Measurements from ENCODE around the gene NUP93.
"Not testable (repeated sequence)": the region's sequence is repeated elsewhere in the genome, so short reads cannot be mapped to it uniquely, and the experiment has no call there.

Gene NUP93

DNA sequence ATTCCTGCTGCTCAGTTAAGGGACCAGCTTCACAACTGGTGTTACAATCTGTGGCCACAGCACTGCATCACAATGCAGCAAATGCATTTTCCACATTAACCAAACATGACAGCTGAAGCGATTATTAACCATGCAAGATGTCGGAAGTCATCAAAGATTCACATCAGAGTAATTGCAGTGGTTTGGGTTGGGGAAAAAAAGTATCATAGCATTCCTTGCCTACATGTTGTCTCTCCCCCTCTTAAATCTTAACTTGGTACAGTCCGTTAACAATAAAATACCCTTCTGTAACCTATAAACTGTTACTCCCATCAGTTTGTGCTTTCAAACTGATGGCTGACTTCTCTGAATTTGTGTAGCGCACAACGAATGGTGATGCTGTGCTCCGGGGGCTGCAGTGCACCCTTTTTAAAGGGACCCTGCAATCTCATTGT is 51.6 kb downstream of the NUP93 start:
- no peak for DNase-seq

DNA sequence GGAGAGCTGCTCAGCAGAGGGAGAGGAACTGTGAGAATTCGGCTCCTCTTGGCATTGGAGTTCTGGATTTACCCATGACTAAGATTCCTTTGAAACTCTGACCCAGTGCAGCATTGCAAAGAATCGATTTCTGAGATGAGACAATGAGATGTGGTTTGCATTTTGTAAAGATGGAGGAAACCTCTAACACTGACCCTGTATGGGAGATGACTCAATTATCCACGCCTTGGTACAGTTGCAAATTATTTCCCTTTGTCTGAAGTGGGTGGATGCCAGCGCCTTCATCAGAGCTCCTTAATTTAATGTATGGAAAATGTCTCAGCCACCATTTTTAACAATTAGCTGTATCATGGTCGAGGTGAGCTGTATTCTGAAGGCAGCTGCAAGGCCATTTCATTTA is 53.4 kb downstream of the NUP93 start:
- DNase-seq: no peak

DNA sequence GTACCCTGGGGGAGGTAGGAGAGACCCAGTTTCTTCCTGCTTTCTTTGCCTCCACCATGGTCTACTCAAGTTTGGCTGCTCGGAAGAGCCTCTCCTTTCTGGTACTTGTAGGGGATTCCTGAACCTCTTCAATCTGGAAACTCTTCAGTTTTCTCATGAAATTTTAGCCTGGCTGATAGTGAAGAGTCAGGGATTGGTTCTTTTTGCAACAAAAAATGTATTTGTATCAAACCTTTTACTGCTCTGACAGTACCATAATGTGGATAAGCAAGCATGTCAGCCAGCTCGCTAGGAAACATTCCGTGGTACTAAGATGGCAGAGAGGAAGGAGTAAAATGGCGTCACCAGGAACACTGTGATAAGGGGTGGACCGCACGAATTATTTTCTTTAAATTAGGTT is 55.4 kb downstream of the NUP93 start:
- DNase-seq: no peak

DNA sequence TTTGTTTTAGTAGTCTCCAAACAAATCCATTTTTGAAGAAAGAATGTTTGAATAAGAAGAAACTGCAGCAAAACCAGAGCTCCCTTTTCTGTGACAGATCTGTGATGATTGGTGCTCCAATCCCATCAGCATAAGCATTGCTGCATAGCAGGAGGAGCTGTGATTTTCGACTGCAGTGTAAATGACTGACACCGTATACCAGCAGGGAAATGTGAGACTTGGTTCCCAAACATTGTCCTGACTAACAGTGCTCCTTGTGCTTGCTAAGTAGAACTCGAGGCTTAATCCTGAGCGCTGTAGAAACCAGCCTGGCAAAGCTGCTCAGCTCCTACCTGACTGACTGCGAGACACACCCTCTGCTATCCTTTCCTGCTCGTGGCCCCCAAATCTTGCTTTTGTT is 57.2 kb downstream of the NUP93 start:
- DNase-seq: no peak

DNA sequence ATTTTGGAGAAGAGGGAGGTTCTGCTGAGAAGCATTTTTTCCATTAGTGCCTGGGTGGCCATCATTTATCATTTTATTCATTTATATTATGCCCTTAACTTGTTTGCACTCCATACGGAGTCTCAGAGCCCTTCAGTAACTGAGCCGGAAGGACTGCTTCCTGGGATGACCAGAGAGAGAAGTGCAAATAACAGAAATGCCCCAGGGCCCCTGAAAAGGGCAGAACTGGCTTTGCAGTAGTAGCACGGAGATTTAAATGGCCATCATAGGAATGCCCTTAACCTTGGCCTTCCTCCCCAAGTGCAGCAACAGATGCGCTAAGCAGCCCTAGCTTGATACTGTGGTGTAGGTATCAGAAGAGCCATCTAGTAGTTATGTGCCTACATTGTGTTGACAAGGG is 58.5 kb downstream of the NUP93 start:
- no peak for DNase-seq

DNA sequence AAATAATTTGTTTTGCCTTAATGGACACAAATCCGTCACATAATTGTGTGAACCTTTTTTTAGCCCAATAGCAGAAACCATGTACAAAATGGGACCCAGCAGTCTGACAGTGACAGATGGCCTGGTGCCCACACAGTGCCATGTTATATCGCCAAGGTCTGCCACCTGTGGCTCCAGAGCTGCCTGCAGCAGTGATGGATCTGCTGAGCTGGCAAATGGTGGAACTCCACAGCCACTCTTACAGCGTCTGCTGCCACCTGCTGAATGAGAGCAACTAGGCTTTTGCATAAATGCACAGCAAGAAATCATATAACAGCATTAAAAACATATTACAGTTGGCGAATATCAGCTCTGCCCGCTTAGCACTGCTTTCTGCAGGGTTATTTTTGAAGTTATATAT is 59.4 kb downstream of the NUP93 start:
- DNase-seq: no peak

DNA sequence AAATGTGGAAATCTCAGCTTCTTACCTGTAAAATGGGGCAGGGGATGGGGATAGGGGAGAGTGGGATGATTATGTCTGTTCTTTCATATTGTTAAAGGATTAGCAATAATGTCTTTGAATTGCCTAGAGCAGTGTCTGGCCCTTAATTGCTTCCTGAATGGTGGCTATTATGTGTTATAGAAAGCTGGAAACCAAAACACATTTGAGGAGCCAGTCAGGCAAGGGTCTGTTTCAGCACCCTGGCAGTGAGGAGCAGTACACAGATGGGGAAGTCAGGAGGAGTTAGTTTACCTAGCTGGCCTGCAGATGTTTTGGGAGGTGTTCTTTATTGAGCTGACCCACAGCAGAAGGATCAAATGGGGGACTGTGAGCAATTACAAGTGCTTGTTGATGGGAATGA is 63.0 kb downstream of the NUP93 start:
- DNase-seq: no peak

DNA sequence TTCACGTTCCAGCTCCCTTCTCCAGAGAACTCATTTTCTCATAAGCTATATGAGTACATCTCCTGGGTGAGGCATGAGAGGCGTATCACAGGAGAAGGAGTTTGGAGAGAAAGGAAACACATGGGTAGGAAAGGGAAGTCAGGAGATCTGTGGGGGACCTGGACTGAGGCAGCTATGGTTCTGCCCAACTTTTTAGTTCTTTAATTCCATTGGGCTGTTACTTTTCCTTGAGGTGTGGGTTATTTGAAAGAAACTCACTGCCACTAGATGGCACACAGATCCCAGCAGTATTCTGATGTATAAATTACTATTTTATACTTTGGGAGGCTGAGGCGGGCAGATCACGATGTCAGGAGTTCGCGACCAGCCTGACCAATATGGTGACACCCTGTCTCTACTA is 63.6 kb downstream of the NUP93 start:
- no peak for DNase-seq

DNA sequence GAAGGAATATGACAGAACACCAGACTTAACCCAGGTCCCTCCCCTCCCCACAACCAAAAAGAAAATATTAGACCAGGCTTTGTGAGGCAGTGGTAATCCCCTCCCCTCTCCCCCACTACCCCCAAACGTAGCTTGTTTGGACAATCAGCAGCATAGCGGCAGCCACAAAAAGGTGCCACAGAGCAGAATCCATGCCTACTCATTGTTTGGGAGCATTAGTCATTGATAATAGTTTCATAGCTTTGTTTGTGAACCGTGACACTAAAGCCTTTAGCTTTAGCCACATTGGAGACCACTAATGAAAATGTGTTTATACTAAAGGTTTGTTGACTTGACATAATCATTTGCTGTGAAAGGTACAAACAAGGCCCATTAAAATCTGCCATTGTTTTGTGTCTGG is 65.1 kb downstream of the NUP93 start:
- DNase-seq: no peak

DNA sequence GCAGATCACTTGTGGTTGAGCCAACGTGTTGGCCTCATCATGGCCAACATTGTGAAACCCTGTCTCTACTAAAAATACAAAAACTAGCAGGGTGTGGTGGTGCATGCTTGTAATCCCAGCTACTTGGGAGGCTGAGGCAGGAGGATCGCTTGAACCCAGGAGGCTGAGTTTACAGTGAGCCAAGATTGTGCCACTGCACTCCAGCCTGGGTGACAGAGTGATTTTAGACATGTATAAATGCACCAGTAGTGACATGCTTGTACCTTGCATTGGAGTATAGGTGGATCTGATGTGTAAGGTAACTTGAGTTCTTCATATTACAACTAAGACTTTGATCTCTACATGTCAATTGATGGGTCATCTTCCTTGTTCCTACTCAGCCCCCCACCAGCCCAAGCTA is 67.1 kb downstream of the NUP93 start:
- DNase-seq: not testable (repeated sequence)

DNA sequence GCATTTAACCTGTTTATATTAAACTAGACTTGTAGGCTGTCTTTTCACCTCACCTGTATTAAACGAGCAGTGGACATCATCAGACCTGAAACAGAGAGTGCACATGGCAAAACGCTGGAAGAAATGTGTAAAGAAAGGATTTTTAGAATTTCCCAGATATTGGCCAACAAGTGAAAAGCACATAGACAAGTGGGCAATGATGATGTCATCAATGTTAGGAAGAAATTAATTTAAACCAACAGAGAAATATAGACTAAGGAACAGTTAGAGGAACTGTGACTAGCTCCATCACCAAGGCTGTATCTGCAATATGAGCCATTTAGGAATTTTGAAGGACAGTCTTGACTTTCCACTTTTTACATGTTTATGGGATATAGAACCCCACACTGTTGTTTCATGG is 67.9 kb downstream of the NUP93 start:
- DNase-seq: no peak

DNA sequence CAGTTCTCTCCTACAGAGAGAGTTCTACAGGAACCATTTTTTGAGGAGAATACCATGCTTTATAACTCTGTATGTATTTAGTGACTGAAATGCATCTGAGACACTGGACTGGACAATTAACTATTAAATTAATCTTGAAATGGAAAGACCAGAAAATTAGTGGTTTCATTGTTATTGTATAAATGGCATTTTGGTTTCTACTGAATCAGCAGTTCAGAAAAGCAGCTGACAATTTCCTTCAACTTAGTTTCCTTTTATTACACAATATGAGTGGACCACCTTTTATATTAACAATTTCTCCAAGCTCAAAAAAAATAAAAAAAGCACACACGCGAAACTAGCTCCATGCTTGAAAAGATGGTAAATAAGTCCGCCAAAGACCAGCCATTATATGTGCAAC is 69.0 kb downstream of the NUP93 start:
- no peak for DNase-seq

DNA sequence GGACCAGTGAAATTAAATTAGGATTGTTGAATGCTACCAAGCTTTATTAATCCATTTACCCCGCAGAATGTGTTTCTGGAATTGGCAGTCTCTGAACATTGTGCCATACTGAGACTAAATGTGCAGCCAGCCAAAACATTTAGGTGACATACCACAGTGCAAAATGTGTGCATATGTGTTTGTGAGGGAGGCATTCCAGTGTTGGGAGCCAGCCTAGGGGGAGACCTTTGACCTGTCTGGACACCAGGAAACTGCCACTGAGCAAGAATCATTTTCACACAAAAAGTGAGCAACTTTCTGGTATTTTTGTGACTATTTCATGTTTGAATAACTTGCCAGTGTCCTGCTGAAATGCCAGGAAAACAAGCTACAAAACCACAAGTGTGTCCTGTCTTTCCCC is 70.4 kb downstream of the NUP93 start:
- DNase-seq: no peak

DNA sequence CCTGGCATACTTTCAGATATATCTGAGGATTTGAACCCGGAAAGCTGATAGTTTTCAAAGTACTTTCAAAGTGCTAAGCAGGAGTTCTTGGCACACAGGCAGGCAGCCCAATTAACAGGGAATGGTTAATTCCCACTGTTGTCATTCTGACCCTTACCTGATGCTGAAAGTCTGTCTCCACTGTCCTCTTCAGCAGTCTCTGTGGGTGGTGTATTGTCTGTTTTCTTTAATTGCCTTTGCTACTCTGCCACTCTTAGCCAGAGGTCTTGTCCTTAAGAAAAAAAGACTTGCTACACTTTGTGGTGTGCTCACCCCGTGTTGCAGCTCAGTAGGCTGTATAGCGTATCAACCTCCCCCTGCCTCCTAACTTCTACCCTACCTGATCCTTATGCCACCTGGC is 71.8 kb downstream of the NUP93 start:
- no peak for DNase-seq

DNA sequence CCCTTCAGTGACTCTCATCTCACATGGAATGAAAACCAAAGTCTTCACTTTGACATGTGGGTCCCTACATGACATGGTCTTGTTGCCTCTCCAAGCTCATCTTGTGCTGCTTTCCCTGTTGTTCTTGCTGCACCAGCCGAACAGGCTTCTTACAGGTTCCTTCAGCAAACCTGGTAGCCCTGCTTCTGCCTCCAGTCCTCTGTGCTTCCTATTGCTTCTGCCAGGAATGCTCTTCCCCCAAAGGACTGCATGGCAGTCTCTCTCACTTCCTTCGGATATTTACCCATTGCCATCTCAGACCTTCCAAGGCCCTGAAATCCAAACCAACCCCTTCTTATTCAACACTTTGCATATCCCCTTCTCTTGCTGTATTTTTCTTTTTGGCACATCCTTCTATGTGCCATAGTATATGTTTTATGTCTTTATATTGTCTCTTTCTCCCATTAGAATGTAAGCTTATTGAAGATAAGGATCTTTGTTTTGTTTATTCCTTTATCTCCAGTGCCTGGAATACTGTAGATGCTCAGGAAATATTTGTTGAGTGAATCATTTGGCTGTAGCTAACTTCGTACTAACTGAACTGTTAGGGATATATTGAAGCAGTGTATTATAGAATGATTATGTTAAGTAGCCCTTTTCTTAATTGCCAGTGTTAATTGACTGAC is 77.2 kb downstream of the NUP93 start:
- no peak for DNase-seq

DNA sequence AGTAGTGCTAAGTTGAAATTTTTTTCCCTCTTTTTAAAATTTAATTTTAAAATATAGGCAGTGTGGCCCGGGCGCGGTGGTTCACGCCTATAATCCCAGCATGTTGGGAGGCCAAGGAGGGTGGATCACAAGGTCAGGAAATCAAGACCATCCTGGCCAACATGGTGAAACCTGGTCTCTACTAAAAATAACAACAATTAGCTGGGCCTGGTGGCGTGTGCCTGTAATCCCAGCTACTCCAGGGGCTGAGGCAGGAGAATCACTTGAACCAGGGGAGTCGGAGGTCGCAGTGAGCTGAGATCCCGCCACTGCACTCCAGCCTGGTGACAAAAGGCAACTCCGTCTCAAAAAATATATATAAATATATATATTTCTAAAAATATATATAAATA is 77.7 kb downstream of the NUP93 start:
- not testable (repeated sequence) for DNase-seq

DNA sequence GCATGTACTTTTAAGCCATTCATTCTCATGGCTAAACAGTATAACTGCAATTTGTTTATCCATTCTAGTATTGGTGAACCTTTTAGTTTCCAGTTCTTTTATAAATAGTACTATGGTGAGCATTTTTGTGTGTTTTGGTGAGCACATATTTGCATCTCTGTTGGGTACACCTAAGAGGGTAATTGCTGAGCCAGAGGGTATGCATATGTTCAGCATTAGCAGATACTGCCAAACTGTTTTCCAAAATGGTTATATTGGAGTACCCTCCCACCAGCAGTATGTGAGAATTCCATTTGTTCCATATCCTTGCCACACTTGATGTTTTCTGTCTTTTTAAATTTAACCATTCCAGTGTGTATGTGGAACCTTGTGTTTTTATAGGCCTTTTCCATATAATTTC is 81.0 kb downstream of the NUP93 start:
- DNase-seq: no peak

DNA sequence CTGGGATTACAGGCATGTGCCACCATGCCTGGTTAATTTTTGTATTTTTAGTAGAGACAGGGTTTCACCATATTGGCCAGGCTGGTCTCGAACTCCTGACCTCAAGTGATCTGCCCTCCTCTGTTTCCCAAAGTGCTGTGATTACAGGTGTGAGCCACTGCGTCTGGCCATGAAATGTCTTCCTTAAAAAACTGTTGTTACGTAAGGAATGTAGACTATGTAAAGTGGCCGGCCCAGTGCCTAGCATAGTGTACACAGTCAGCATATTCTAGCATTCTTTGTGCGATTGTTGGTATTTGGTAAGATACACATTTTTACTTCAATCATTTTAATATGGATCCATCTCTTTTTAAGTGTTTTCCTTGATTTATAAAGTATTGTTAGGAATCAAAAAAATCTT is 81.7 kb downstream of the NUP93 start:
- DNase-seq: not testable (repeated sequence)

DNA sequence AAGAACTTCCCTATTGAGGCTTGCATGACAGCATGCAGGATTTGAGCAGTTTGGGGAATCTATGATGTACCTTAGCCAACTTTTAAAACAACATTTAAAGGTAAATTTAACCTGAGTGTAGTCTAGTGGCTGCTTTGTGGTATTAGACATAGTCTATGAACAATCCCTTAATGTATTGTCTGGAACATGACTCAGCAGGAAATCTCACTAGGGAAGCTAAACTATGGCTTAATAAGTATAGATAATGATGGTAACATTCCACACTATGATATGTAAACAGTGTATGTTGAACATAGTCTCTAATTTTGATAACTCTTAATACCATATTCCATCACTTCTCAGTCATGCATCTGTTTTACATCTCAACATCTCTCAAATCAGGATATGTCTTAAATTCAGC is 83.0 kb downstream of the NUP93 start:
- no peak for DNase-seq

DNA sequence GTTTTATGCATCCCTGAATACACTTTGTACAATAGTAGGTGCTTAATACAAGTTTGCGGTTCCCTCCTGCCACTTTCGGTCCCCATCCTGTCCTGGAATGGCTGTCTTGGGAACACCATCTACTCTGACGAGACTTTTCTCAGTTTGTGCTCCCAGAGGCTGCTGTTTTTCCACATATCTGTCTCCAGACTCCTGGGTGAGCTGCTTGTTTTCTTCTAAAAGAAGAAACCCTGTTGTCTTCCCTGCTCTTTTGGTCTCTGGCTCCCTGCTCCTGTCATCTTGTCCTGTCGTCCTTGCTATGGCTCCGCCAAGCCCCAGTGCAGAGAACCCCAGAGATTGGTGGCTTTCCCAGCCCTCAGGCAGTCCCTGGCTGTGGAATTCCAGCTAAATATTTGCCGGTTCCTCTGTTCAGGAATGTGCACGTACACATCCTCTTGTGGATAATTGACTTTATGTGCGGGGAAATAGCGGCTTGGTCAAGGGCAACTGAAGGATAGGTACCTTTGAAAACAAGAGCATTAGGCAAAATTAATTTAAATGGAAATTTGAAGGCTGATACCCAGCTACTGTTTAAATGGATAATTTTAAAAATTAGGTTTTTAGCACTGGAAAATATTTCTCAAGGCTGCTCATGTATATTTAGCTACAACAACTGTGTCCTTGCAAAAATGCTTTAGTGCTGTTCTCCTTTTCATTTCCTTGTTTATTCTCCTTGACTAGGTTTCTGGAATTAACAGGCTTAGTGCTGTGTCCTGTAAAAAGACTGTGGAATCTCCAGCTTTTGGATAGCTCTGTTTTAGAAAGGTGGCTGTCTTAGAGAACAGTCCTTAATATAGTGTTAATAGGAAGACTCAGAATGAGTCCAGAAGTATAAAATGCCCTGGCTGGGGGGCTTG is 84.9 kb downstream of the NUP93 start:
- no peak for DNase-seq

DNA sequence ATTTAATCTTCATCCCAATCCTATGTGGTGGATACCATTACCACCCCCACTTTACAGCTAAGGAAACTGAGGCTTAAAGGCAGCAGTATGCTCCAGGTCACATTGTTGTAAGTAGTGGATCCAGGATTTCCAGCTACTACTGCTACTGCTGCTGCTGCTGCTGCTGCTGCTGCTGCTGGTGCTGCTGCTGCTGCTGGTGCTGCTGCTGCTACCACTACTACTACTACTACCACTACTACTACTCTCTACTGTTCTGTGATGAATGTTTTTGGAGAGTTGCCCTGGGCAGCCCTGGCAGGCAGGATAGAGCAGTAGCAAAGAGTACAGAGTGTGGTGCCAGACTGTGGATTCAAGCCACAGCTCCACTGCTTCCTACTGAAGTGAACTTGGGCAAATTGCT is 85.8 kb downstream of the NUP93 start:
- no peak for DNase-seq

DNA sequence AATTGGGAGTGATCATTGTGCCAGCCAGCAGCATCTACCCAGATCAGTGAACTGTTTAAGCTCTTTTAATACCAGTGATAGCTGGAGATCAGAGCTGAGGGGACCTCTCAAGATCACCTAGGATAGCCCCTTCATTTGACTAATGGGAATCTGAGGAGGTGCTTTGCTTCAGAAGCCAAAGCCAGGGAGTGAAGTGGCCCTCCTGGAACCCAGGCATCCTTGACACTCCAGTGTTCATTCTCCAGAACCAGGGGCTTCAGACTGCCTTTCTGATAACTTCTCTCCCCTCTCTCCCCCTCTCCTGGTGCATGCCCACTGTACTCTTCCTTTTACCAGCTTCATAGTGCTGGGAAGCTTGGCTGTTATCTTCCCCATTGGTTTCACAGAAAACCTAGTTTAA is 87.1 kb downstream of the NUP93 start:
- no peak for DNase-seq

DNA sequence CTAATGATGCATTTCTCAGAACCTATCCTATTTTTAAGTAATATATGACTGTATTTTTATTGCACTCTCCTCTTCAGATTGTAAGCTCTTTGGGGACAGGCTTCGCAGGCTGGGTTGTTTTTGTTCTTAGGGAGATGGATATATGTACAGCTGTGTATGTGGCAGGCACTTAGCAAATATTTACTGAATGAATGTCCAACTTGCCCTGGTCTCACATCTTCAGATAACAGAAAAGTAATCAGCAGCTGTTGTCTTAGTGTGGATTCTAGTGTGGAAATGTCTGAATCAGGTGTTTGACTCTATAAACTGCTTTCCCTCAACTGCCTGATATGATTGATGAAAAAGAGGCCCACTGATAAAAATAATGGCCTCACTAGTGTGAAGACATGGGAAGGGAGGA is 88.0 kb downstream of the NUP93 start:
- no peak for DNase-seq

DNA sequence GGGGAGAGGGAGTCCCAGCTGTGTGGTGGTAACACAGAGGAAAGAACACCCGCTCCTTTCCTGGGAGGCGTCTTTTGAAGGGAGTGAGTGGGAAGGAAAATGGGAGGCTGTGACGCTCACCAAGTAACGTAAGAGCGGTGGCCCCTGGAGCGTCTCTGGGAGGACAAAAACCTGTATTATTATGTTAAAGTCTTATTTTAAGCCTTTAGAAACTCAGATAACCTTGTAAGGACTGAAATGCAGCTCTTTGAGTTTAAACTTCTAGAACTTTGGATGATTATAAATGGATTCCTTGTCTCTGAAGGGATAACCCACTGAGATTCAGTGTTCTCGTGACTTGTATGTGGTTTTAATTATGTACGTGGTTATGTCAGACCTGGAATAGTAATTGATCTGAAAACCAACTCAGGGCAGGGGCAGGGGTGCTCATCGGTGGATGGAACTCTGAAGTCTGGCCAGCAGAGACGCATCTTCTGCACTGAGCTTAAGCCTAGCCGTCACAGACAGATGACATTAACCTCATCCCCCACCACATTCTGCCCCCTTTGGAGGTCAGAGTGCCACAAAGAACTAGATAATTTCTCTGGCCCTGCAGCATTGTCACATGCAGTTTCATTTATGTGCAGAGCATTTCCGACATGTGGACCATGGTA is 93.3 kb downstream of the NUP93 start:
- DNase-seq: no peak

All from activated T-cell treated with anti-CD3 and anti-CD28 coated beads for 4 hours (primary cell).